Aorta (tissue), 5 donors: ENCODE data around the gene IL22RA1. TPM values are rescaled to one million over a fixed set of nuclear protein-coding genes. Genes with fewer than 3 reads are reported as not detected.

ENCODE experiments used
- ATAC-seq: fragments of 200-7000 bp; cut with Tn5 transposase; one replicate; pipeline ENCODE4 v1.9.1; 2022; ENCODE audit warnings: moderate library complexity; ENCODE audit not compliant: low FRiP score
- DNase-seq, 2 donors: peaks; one replicate each; pipeline ENCODE4 v3.0.0-alpha.2; 2020
- H3K27ac ChIP-seq, 2 donors: one replicate each; pipeline ENCODE4 v1.5.1; 2013; ENCODE audit warnings: low read length in 2 of 2, mild to moderate bottlenecking in 2 of 2, moderate library complexity in 2 of 2, control low read depth in 1 of 2, inconsistent platforms in 1 of 2, low read depth in 1 of 2
- H3K27me3 ChIP-seq, 2 donors: one replicate each; pipeline ENCODE4 v1.6.1; 2013; ENCODE audit warnings: control low read depth in 1 of 2, low read length in 1 of 2, mild to moderate bottlenecking in 1 of 2, moderate library complexity in 1 of 2; ENCODE audit not compliant: insufficient read depth in 2 of 2, control insufficient read depth in 1 of 2
- H3K36me3 ChIP-seq, 2 donors: one replicate each; pipeline ENCODE4 v1.6.1; 2013; ENCODE audit warnings: control low read depth in 1 of 2, low read length in 1 of 2, mild to moderate bottlenecking in 1 of 2; ENCODE audit not compliant: insufficient read depth in 2 of 2, control insufficient read depth in 1 of 2
- H3K4me1 ChIP-seq, 2 donors: one replicate each; pipeline ENCODE4 v1.6.1; 2013; ENCODE audit warnings: low read length in 2 of 2, control low read depth in 1 of 2, mild to moderate bottlenecking in 1 of 2, moderate library complexity in 1 of 2; ENCODE audit not compliant: insufficient read depth in 2 of 2, control insufficient read depth in 1 of 2
- H3K4me3 ChIP-seq, 2 donors: one replicate each; pipeline ENCODE4 v1.5.1; 2013; ENCODE audit warnings: low read length in 2 of 2, control low read depth in 1 of 2, mild to moderate bottlenecking in 1 of 2
- H3K9me3 ChIP-seq: one replicate; pipeline ENCODE4 v1.6.1; 2013; ENCODE audit warnings: mild to moderate bottlenecking, low read length; ENCODE audit not compliant: control insufficient read depth
- WGBS, 2 donors: extraction: QIAGEN DNeasy Blood & Tissue Kit; methylation state at CpG; one replicate each; pipeline ENCODE4 v1.1.7; 2013; 5-methylcytosine and 5-hydroxymethylcytosine counted together
- intact Hi-C, 2 donors: fragments of 100-400 bp; cut with DNase I; formaldehyde crosslinking; loops; one replicate each; pipeline versions ENCODE4 v1.14.2 to v1.15.0; 2022
- polyA plus RNA-seq, 2 donors: library from polyadenylated mRNA; stranded (reverse); fragments of 200-250 nt; gene quantifications; one replicate each; pipeline ENCODE4 v1.2.3, GENCODE V29; 2013
- total RNA-seq, 2 donors: library from RNA; stranded (reverse); fragmentation: NEBNext Ultra II Directional; extraction: Animal tissue kit (Norgen Biotek cat#: 25700); gene quantifications; one replicate each; pipeline ENCODE4 v1.2.1, GENCODE V29; 2021
- donor health status: healthy with polysubstance abuse.
- donor health status: Bipolar disorder and iron deficiency.
- donor health status: DM: no; HTN: no; CAD: no.
- donor health status: DM: no; HTN: no; CAD: no.
- donor health status: DM: yes; HTN: yes; CAD: no.

The IL22RA1 gene
- total and polyA plus RNA-seq, 4 donors = 0.18 to 2.4 (median 0.23) TPM; not detected in 1

- Histone ChIP-seq H3K4me3 (no peak overlapping the region), H3K9me3 (peaks cover 2% of the 10 kb centered on the region), H3K27ac (no peak overlapping the region), H3K27me3 (peaks cover 0 to 2% of the 10 kb centered on the region in 2 donors), H3K4me1 (no peaks in the 10 kb centered on the region), H3K36me3 (no peaks in the 10 kb centered on the region)
- ATAC-seq = no peak
- intact Hi-C loops = no loop called here
- DNase-seq = no peak
- 93 to 95% methylated on average over 5 of the region's 5 CpGs for WGBS, 2 donors
Measured at GRCh38 chr1:24172598-24172997, 29.7 kb upstream of the IL22RA1 start.

GRCh38 chr1:24169286-24169685, 26.3 kb upstream of the IL22RA1 start:
- intact Hi-C loops = no loop called here
- H3K4me1 ChIP-seq = no peaks in the 10 kb centered on the region
- 92% methylated on average over 12 of the region's 12 CpGs for WGBS, 2 donors
- H3K4me3 ChIP-seq = no peak overlapping the region
- H3K9me3 ChIP-seq = peaks cover 2% of the 10 kb centered on the region
- DNase-seq (no peak), ATAC-seq (no peak)
- peaks cover 0 to 2% of the 10 kb centered on the region in 2 donors for H3K27me3 ChIP-seq
- H3K36me3 ChIP-seq = no peaks in the 10 kb centered on the region
- H3K27ac ChIP-seq = no peak overlapping the region

DNA sequence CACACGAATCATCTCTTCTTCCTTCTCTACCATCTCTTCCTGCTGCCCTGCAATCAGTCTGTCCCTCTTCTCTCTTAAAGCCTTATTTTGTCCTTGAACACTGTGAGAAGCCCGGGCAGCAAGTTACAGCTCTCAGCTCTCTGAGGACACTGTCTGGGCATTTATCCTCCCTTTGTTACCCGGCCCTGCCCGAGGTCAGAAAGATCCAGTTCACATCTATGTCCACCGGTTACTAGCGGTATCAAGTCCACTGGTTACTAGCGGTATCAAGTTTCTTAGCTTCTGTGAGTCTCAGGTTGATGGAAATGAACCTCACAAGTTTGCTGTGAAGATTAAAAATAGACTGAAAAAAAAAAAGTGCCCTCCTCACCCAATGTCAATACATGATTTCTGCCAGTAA, 25.3 kb upstream of the IL22RA1 start:
- WGBS, 2 donors = 77 to 81% methylated on average over 7 of the region's 7 CpGs
- ATAC-seq = no peak
- Histone ChIP-seq H3K36me3 (no peaks in the 10 kb centered on the region), H3K27me3 (peaks cover 0 to 2% of the 10 kb centered on the region in 2 donors), H3K27ac (no peak overlapping the region), H3K4me3 (no peak overlapping the region), H3K4me1 (no peaks in the 10 kb centered on the region), H3K9me3 (peaks cover 2% of the 10 kb centered on the region)
- intact Hi-C loops = no loop called here
- no peak for DNase-seq

DNA sequence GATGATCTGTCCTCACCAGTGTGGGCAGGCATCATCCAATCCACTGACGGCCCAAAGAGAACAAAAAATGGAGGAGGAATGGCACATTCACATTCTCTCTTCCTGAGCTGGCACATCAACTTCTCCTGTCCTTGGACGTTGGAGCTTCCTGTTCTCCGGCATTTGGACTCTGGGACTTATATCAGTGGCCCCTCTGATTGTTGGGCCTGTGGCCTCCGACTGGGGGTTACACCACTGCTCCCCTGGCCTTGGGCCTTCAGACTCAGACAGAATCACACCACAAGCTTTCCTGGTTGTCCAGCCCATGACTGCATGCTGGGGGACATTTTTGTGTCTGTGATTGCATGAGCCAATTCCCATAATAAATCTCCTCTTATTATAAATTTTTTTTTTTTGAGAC, 24.1 kb upstream of the IL22RA1 start:
- DNase-seq = no peak
- WGBS, 2 donors = 64% methylated on average over 4 of the region's 4 CpGs

DNA sequence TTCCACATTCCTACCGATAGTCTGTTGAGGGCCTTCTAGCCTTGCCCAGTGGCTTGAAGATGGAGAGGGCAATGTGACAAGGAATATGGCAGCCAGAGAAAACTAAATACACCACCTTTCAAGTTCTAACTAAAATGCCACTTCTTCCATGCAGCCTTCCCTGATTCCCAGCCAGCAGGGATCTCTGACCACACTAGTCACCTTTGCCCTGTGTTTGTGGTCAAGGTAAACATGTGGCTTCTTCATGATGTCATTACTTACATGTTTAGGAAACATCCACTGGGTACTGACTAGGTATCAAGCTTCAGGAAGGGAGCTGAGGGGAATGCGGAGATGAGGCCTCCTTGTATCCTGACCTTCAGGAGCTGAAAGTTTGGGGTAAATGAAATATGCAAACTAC, 22.6 kb upstream of the IL22RA1 start:
- no peaks in the 10 kb centered on the region for H3K9me3 ChIP-seq
- DNase-seq = no peak
- no peak overlapping the region for H3K4me3 ChIP-seq
- ATAC-seq = no peak
- no peaks in the 10 kb centered on the region for H3K36me3 ChIP-seq
- no peaks in the 10 kb centered on the region for H3K27me3 ChIP-seq
- 96 to 97% methylated on average over 2 of the region's 2 CpGs for WGBS, 2 donors
- no peaks in the 10 kb centered on the region for H3K4me1 ChIP-seq
- intact Hi-C loops = no loop called here
- no peak overlapping the region for H3K27ac ChIP-seq

More for the DNA sequence above, 24.1 kb upstream of the IL22RA1 start:
- Histone ChIP-seq H3K4me3 (no peak overlapping the region), H3K9me3 (no peaks in the 10 kb centered on the region), H3K27ac (no peak overlapping the region), H3K4me1 (no peaks in the 10 kb centered on the region), H3K27me3 (no peaks in the 10 kb centered on the region), H3K36me3 (no peaks in the 10 kb centered on the region)
- intact Hi-C loops = no loop called here
- ATAC-seq = no peak

DNA sequence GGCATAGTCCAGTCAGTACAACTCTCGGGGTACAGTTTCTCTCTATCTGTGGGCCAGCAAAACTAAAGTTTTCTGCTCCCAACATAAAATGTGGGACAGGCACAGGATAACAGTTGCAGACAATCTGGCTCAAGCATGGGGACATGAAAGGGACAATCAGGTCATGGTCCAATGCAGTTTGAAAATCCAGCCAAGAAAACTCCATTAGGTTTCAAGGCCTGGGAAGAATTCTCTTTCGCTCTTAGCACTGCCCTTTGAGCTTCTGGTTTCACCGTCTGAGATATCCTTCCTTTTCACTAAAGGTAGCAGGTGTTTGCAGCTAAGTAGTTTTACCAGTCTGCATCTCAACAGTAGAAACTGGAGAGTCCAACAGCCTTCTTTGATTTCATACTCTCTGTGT, 21.1 kb upstream of the IL22RA1 start:
- intact Hi-C loops = no loop called here
- H3K9me3 ChIP-seq = no peaks in the 10 kb centered on the region
- no peak overlapping the region for H3K27ac ChIP-seq
- no peaks in the 10 kb centered on the region for H3K27me3 ChIP-seq
- no peak overlapping the region for H3K4me3 ChIP-seq
- WGBS, 2 donors = 90 to 98% methylated on average over 3 of the region's 3 CpGs
- H3K4me1 ChIP-seq = no peaks in the 10 kb centered on the region
- H3K36me3 ChIP-seq = no peaks in the 10 kb centered on the region
- ATAC-seq (no peak), DNase-seq (no peak)

DNA sequence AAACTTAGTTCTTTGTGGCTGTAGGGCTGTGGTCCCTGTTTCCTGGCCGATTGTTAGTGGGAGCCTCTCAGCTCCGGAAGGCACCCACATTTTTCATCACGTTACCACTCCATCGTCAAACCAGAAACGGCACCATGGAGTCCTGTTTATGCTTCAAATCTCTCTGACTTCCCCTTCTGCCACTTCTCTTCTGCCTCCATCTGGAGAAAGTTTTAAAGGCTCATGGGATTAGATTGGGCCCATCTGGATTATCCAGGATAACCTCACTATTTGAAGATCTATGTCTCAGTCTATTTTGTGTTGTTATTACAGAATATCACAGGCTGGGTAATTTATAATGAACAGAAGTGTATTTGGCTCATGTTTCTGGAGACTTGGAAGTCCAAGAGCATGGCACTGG, 19.3 kb upstream of the IL22RA1 start:
- 74 to 78% methylated on average over 5 of the region's 5 CpGs for WGBS, 2 donors
- Histone ChIP-seq H3K36me3 (no peaks in the 10 kb centered on the region), H3K9me3 (no peaks in the 10 kb centered on the region), H3K27ac (no peak overlapping the region), H3K4me1 (no peaks in the 10 kb centered on the region), H3K4me3 (no peak overlapping the region), H3K27me3 (no peaks in the 10 kb centered on the region)
- DNase-seq = no peak
- intact Hi-C loops = no loop called here
- ATAC-seq = no peak

- no peak overlapping the region for H3K27ac ChIP-seq
- WGBS, 2 donors = 79 to 82% methylated on average over 4 of the region's 4 CpGs
- no peaks in the 10 kb centered on the region for H3K27me3 ChIP-seq
- H3K9me3 ChIP-seq = no peaks in the 10 kb centered on the region
- no peaks in the 10 kb centered on the region for H3K36me3 ChIP-seq
- H3K4me3 ChIP-seq = no peak overlapping the region
- DNase-seq (no peak), ATAC-seq (no peak)
- intact Hi-C loops = no loop called here
- no peaks in the 10 kb centered on the region for H3K4me1 ChIP-seq
Measured at GRCh38 chr1:24161270-24161669, 18.3 kb upstream of the IL22RA1 start.

DNA sequence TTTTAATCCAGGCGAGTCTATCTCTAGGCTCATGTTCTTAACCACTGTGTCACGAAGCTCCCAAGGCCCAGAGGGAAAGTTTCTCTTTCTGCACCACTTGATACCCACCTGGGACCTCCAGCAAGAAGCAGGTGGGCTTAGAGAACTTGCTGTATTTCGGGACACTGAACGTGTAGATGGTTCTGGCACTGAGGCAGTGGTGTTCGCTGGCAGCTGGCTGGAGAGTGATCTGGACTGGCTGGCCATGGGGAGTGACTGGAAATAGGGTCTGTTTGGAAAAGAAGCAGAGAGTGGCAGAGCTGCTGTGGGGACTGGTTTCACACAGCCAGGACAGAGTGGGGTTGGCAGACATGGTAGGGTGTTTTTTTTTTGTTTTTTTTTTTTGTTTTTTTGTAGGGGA, 16.4 kb upstream of the IL22RA1 start:
- H3K4me1 ChIP-seq = no peaks in the 10 kb centered on the region
- intact Hi-C loops = no loop called here
- H3K27ac ChIP-seq = no peak overlapping the region
- no peaks in the 10 kb centered on the region for H3K27me3 ChIP-seq
- H3K4me3 ChIP-seq = no peak overlapping the region
- 80% methylated on average over 5 of the region's 5 CpGs for WGBS, 2 donors
- ATAC-seq (no peak), DNase-seq (no peak)
- no peaks in the 10 kb centered on the region for H3K36me3 ChIP-seq
- H3K9me3 ChIP-seq = no peaks in the 10 kb centered on the region
